Measurements from ENCODE around the gene MMP25. TPM values are rescaled to one million over a fixed set of nuclear protein-coding genes. Genes with fewer than 3 reads are reported as not detected.

Gene MMP25
- total and polyA plus RNA-seq, 2 experiments from 2014 or later: 0.16 TPM; not detected in 1

DNA sequence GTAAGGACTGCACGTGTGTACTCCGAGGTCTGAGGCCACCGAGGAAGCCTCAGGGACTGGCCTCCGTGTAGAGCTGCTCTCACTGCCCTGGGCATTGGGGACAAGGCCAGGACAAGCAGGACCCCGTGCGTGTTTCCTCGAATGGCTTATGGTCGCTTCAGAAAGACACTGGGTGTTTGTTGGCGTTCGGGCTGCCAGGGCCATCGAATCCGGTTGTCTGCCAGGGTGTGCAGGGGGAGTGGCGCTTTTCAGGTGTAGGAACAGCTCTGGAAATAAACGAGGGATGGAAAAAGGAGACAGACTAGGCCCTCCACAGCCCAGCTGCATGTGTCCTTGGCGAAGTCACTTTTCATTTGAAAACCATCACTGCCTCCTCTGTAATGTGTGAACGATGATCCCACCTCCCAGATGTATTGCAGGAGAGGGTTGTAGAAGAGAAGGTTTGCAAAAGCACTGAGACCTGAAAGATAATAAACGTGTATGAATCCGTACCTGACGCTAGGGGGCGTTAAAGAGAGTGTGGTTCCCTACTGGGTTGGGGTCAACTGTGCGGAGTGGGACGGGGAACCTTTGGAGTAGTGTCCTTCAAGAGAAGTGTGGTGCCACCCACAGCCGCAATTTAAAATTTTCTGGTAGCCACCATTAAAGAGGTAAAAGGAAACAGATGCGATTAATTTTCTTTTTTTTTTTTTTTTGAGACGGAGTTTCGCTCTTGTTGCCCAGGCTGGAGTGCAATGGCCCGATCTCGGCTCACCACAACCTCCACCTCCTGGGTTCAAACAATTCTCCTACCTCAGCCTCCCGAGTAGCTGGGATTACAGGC lies 54.9 kb downstream of the MMP25 start:
- no peaks in the 10 kb centered on the region for H3K9me3 ChIP-seq (ENCODE audit: low read depth)
- no peaks in the 10 kb centered on the region for H3K9me2 ChIP-seq (ENCODE audit: insufficient read depth)
- WGBS, 2 experiments (ENCODE audit: low coverage in 1 of 2, low lambda C conversion rate in 2 of 2, missing lambda C conversion rate in 2 of 2): 51 to 61% methylated on average over 25 to 29 of the region's 29 CpGs
- H4K20me1 ChIP-seq (ENCODE audit: insufficient read depth): no peaks in the 10 kb centered on the region
- DNase-seq: peak; percentile 61
- no peaks in the 10 kb centered on the region for H3K4me1 ChIP-seq (ENCODE audit: insufficient read depth)
- TF ChIP-seq EZH2phosphoT487 (IDR thresholded peaks at IDR 0.05; ENCODE audit: insufficient read depth, low read depth) (no peak), EZH2 (IDR thresholded peaks at IDR 0.05; ENCODE audit: insufficient read depth, poor library complexity, severe bottlenecking) (no peak)
- peak overlapping the region; percentile 2 for H3K4me2 ChIP-seq (ENCODE audit: unreplicated experiment)
- H3K4me3 ChIP-seq: no peak overlapping the region; the same call in 1 of the 2 replicates
- no peak overlapping the region for H3K27ac ChIP-seq
- H3K36me3 ChIP-seq (ENCODE audit: low read depth): no peaks in the 10 kb centered on the region
- 0 out of 2 replicates have a peak, but pooled peaks cover 5% of the 10 kb centered on the region for H3K27me3 ChIP-seq (replicated peaks; ENCODE audit: insufficient read depth)
- H3K9ac ChIP-seq: no peak overlapping the region
- in situ Hi-C loops (cut with MboI): no loop called here
- H3F3A ChIP-seq (ENCODE audit: insufficient read depth): no peaks in the 10 kb centered on the region
- peak overlapping the region; percentile 59 for H2AFZ ChIP-seq
- no peaks in the 10 kb centered on the region for H3K79me2 ChIP-seq (ENCODE audit: insufficient read depth)

- in situ Hi-C loops (cut with MboI): no loop called here
- Histone ChIP-seq H2AFZ (peak overlapping the region; percentile 59), H4K20me1 (ENCODE audit: insufficient read depth) (no peaks in the 10 kb centered on the region), H3K9ac (no peak overlapping the region), H3K4me1 (ENCODE audit: insufficient read depth) (peaks cover 2% of the 10 kb centered on the region), H3F3A (ENCODE audit: insufficient read depth) (no peaks in the 10 kb centered on the region), H3K36me3 (ENCODE audit: low read depth) (no peaks in the 10 kb centered on the region), H3K4me2 (ENCODE audit: unreplicated experiment) (peak overlapping the region; percentile 2), H3K27ac (no peak overlapping the region), H3K9me3 (ENCODE audit: low read depth) (no peaks in the 10 kb centered on the region), H3K9me2 (ENCODE audit: insufficient read depth) (no peaks in the 10 kb centered on the region), H3K27me3 (replicated peaks; ENCODE audit: insufficient read depth) (0 out of 2 replicates have a peak, but pooled peaks cover 5% of the 10 kb centered on the region), H3K79me2 (ENCODE audit: insufficient read depth) (no peaks in the 10 kb centered on the region), H3K4me3 (no peak overlapping the region)
- no peak for DNase-seq
- TF ChIP-seq EZH2phosphoT487 (IDR thresholded peaks at IDR 0.05; ENCODE audit: insufficient read depth, low read depth) (no peak), EZH2 (IDR thresholded peaks at IDR 0.05; ENCODE audit: insufficient read depth, poor library complexity, severe bottlenecking) (no peak)
- WGBS, 2 experiments (ENCODE audit: low coverage in 1 of 2, low lambda C conversion rate in 2 of 2, missing lambda C conversion rate in 2 of 2): 47 to 49% methylated on average over 27 of the region's 27 CpGs
Measured at GRCh38 chr16:3101841-3102470, 55.6 kb downstream of the MMP25 start.

DNA sequence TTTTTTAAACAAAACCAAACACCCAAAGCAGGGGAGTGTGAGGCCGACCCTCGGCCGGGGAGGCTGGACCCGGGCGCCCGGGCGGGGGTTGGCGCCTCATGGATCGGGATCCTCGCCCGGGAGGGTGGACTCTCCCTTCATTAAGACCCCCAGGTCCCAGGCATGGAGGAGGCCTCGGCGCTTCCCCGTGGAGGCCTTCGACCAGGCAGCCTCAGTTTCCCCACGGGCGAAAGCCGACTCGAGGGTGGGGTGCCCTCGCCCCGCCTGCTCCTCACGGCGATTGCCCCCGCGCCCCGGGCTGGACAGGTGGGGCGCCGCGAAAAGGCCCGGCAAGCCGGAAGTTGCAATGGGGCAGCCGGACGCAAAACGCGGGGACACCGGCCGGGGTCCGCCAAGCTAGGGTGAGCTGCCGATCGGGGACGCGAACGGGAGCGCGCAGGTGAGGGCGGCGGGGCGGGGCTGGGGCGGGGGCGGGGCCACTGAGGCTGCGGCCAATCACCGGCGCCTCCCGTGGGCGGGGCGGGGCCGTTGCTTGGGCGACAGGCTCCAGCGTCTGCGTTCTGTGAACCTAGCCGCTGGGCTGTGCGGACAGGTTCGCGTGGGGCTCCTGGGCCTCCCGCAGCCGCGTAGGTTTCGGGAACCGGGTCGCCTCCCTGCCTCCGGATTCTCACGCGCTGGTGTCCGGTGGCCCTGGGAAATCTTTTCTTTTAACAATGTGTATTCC lies 60.0 kb downstream of the MMP25 start:
- H3K27me3 ChIP-seq (replicated peaks; ENCODE audit: insufficient read depth): no peaks in the 10 kb centered on the region
- H4K20me1 ChIP-seq (ENCODE audit: insufficient read depth): no peaks in the 10 kb centered on the region
- TF ChIP-seq EZH2phosphoT487 (IDR thresholded peaks at IDR 0.05; ENCODE audit: insufficient read depth, low read depth): no peak
- no peak for TF ChIP-seq EZH2 (IDR thresholded peaks at IDR 0.05; ENCODE audit: insufficient read depth, poor library complexity, severe bottlenecking)
- H3K9ac ChIP-seq: peak overlapping the region; percentile 72
- WGBS, 2 experiments (ENCODE audit: low coverage in 1 of 2, low lambda C conversion rate in 2 of 2, missing lambda C conversion rate in 2 of 2): 3 to 5% methylated on average over 53 to 70 of the region's 74 CpGs
- no peaks in the 10 kb centered on the region for H3K36me3 ChIP-seq (ENCODE audit: low read depth)
- no peaks in the 10 kb centered on the region for H3K79me2 ChIP-seq (ENCODE audit: insufficient read depth)
- peak overlapping the region; percentile 94 for H2AFZ ChIP-seq
- no peak overlapping the region for H3K27ac ChIP-seq
- in situ Hi-C loops (cut with MboI): no loop called here
- no peaks in the 10 kb centered on the region for H3K9me2 ChIP-seq (ENCODE audit: insufficient read depth)
- no peaks in the 10 kb centered on the region for H3F3A ChIP-seq (ENCODE audit: insufficient read depth)
- DNase-seq: peak; percentile 93
- peaks cover 7% of the 10 kb centered on the region for H3K4me1 ChIP-seq (ENCODE audit: insufficient read depth)
- no peaks in the 10 kb centered on the region for H3K9me3 ChIP-seq (ENCODE audit: low read depth)
- peak overlapping the region; percentile 96 for H3K4me2 ChIP-seq (ENCODE audit: unreplicated experiment)
- peak overlapping the region; percentile 91 for H3K4me3 ChIP-seq

Small RNA genes lying within 50 kb of the gene (small RNA-seq; reads per million reads assigned to genes)
- 0.81 reads per million, percentile 30 among the genes with 10 or more reads in this experiment for gene RNU1-22P (ENCODE audit: low read depth, low replicate concordance)

Other genes with a start within 250 kb of the MMP25 start
- gene PRSS41, start 248.1 kb upstream of the MMP25 start, total RNA-seq (2014; rRNA removed; shearing (Covaris generic)): not detected in 2 replicates
- gene PRSS41, start 248.1 kb upstream of the MMP25 start, polyA plus RNA-seq (2016; fragmentation: Nextera tagmentation; extraction: Ambion mirVana): not detected in 2 replicates
- not detected in 2 replicates for gene PRSS21, start 229.3 kb upstream of the MMP25 start, total RNA-seq (2014; rRNA removed; shearing (Covaris generic))
- not detected in 2 replicates for gene PRSS21, start 229.3 kb upstream of the MMP25 start, polyA plus RNA-seq (2016; fragmentation: Nextera tagmentation; extraction: Ambion mirVana)
- gene ZG16B, start 216.3 kb upstream of the MMP25 start, total RNA-seq (2014; rRNA removed; shearing (Covaris generic)): not detected in 2 replicates
- gene ZG16B, start 216.3 kb upstream of the MMP25 start, polyA plus RNA-seq (2016; fragmentation: Nextera tagmentation; extraction: Ambion mirVana): not detected in 2 replicates
- not detected in 2 replicates for gene PRSS22, start 188.4 kb upstream of the MMP25 start, total RNA-seq (2014; rRNA removed; shearing (Covaris generic))
- gene PRSS22, start 188.4 kb upstream of the MMP25 start, polyA plus RNA-seq (2016; fragmentation: Nextera tagmentation; extraction: Ambion mirVana): not detected in 2 replicates
- 60.3 and 112 TPM in 2 replicates for gene FLYWCH2, start 163.3 kb upstream of the MMP25 start, total RNA-seq (2014; rRNA removed; shearing (Covaris generic))
- 48.6 and 53.6 TPM in 2 replicates for gene FLYWCH2, start 163.3 kb upstream of the MMP25 start, polyA plus RNA-seq (2016; fragmentation: Nextera tagmentation; extraction: Ambion mirVana)
- gene FLYWCH1, start 134.6 kb upstream of the MMP25 start, total RNA-seq (2014; rRNA removed; shearing (Covaris generic)): 43.3 and 44.7 TPM in 2 replicates
- gene FLYWCH1, start 134.6 kb upstream of the MMP25 start, polyA plus RNA-seq (2016; fragmentation: Nextera tagmentation; extraction: Ambion mirVana): 16.0 and 18.7 TPM in 2 replicates
- gene KREMEN2, start 82.3 kb upstream of the MMP25 start, total RNA-seq (2014; rRNA removed; shearing (Covaris generic)): not detected in 2 replicates
- not detected in 2 replicates for gene KREMEN2, start 82.3 kb upstream of the MMP25 start, polyA plus RNA-seq (2016; fragmentation: Nextera tagmentation; extraction: Ambion mirVana)
- gene PAQR4, start 77.2 kb upstream of the MMP25 start, total RNA-seq (2014; rRNA removed; shearing (Covaris generic)): 7.7 and 11.3 TPM in 2 replicates
- gene PAQR4, start 77.2 kb upstream of the MMP25 start, polyA plus RNA-seq (2016; fragmentation: Nextera tagmentation; extraction: Ambion mirVana): 5.1 and 5.6 TPM in 2 replicates
- 11.0 and 15.6 TPM in 2 replicates for gene PKMYT1, start 66.1 kb upstream of the MMP25 start, total RNA-seq (2014; rRNA removed; shearing (Covaris generic))
- 21.1 TPM in 2 replicates for gene PKMYT1, start 66.1 kb upstream of the MMP25 start, polyA plus RNA-seq (2016; fragmentation: Nextera tagmentation; extraction: Ambion mirVana)
- not detected in 2 replicates for gene CLDN9, start 33.6 kb upstream of the MMP25 start, total RNA-seq (2014; rRNA removed; shearing (Covaris generic))
- 0.09 TPM in 1 of 2 replicates, not detected in the other for gene CLDN9, start 33.6 kb upstream of the MMP25 start, polyA plus RNA-seq (2016; fragmentation: Nextera tagmentation; extraction: Ambion mirVana)
- gene CLDN6, start 28.4 kb upstream of the MMP25 start, total RNA-seq (2014; rRNA removed; shearing (Covaris generic)): not detected in 2 replicates
- gene CLDN6, start 28.4 kb upstream of the MMP25 start, polyA plus RNA-seq (2016; fragmentation: Nextera tagmentation; extraction: Ambion mirVana): 0.32 and 0.33 TPM in 2 replicates
- gene TNFRSF12A, start 26.2 kb upstream of the MMP25 start, total RNA-seq (2014; rRNA removed; shearing (Covaris generic)): 700 and 735 TPM in 2 replicates
- gene TNFRSF12A, start 26.2 kb upstream of the MMP25 start, polyA plus RNA-seq (2016; fragmentation: Nextera tagmentation; extraction: Ambion mirVana): 864 and 895 TPM in 2 replicates
- gene HCFC1R1, start 22.6 kb upstream of the MMP25 start, total RNA-seq (2014; rRNA removed; shearing (Covaris generic)): 5.8 and 7.2 TPM in 2 replicates
- gene HCFC1R1, start 22.6 kb upstream of the MMP25 start, polyA plus RNA-seq (2016; fragmentation: Nextera tagmentation; extraction: Ambion mirVana): 53.2 and 60.4 TPM in 2 replicates
- gene THOC6, start 22.5 kb upstream of the MMP25 start, total RNA-seq (2014; rRNA removed; shearing (Covaris generic)): 12.3 and 17.7 TPM in 2 replicates
- gene THOC6, start 22.5 kb upstream of the MMP25 start, polyA plus RNA-seq (2016; fragmentation: Nextera tagmentation; extraction: Ambion mirVana): 18.1 and 22.4 TPM in 2 replicates
- gene BICDL2, start 9.6 kb upstream of the MMP25 start, total RNA-seq (2014; rRNA removed; shearing (Covaris generic)): 0.11 TPM in 1 of 2 replicates, not detected in the other
- 0.30 and 0.63 TPM in 2 replicates for gene BICDL2, start 9.6 kb upstream of the MMP25 start, polyA plus RNA-seq (2016; fragmentation: Nextera tagmentation; extraction: Ambion mirVana)
- gene IL32, start 19.1 kb downstream of the MMP25 start, total RNA-seq (2014; rRNA removed; shearing (Covaris generic)): 0.76 TPM in 1 of 2 replicates, not detected in the other
- gene IL32, start 19.1 kb downstream of the MMP25 start, polyA plus RNA-seq (2016; fragmentation: Nextera tagmentation; extraction: Ambion mirVana): 0.56 and 1.0 TPM in 2 replicates
- not detected in 2 replicates for gene ZSCAN10, start 52.7 kb downstream of the MMP25 start, total RNA-seq (2014; rRNA removed; shearing (Covaris generic))
- 0.08 TPM in 1 of 2 replicates, not detected in the other for gene ZSCAN10, start 52.7 kb downstream of the MMP25 start, polyA plus RNA-seq (2016; fragmentation: Nextera tagmentation; extraction: Ambion mirVana)
- 12.5 and 14.6 TPM in 2 replicates for gene ZNF205, start 66.0 kb downstream of the MMP25 start, total RNA-seq (2014; rRNA removed; shearing (Covaris generic))
- gene ZNF205, start 66.0 kb downstream of the MMP25 start, polyA plus RNA-seq (2016; fragmentation: Nextera tagmentation; extraction: Ambion mirVana): 4.2 and 4.4 TPM in 2 replicates
- gene ZNF213, start 88.5 kb downstream of the MMP25 start, total RNA-seq (2014; rRNA removed; shearing (Covaris generic)): 7.3 and 7.7 TPM in 2 replicates
- 5.3 and 5.4 TPM in 2 replicates for gene ZNF213, start 88.5 kb downstream of the MMP25 start, polyA plus RNA-seq (2016; fragmentation: Nextera tagmentation; extraction: Ambion mirVana)
- gene OR1F1, start 141.6 kb downstream of the MMP25 start, total RNA-seq (2014; rRNA removed; shearing (Covaris generic)): 5.3 TPM in 1 of 2 replicates, not detected in the other
- gene OR1F1, start 141.6 kb downstream of the MMP25 start, polyA plus RNA-seq (2016; fragmentation: Nextera tagmentation; extraction: Ambion mirVana): not detected in 2 replicates
- gene ZNF200, start 188.6 kb downstream of the MMP25 start, total RNA-seq (2014; rRNA removed; shearing (Covaris generic)): 6.2 and 10.3 TPM in 2 replicates
- gene ZNF200, start 188.6 kb downstream of the MMP25 start, polyA plus RNA-seq (2016; fragmentation: Nextera tagmentation; extraction: Ambion mirVana): 7.0 and 7.8 TPM in 2 replicates
- not detected in 2 replicates for gene MEFV, start 210.1 kb downstream of the MMP25 start, total RNA-seq (2014; rRNA removed; shearing (Covaris generic))
- gene MEFV, start 210.1 kb downstream of the MMP25 start, polyA plus RNA-seq (2016; fragmentation: Nextera tagmentation; extraction: Ambion mirVana): not detected in 2 replicates
- 55.7 and 66.3 TPM in 2 replicates for gene ZNF263, start 236.9 kb downstream of the MMP25 start, total RNA-seq (2014; rRNA removed; shearing (Covaris generic))
- 20.5 and 22.1 TPM in 2 replicates for gene ZNF263, start 236.9 kb downstream of the MMP25 start, polyA plus RNA-seq (2016; fragmentation: Nextera tagmentation; extraction: Ambion mirVana)

All from GM23248 (cell line).